ENCODE data around the gene IGFBP1.

IGFBP1 gene

GRCh38 chr7:45876519-45876918 is 11.8 kb upstream of the IGFBP1 start:
- no peak overlapping the region for H3K27ac ChIP-seq

GRCh38 chr7:45878457-45879144 is 9.7 kb upstream of the IGFBP1 start:
- TF ChIP-seq CTCF (IDR thresholded peaks at IDR 0.05) (no peak), ZFX (IDR thresholded peaks at IDR 0.05; ENCODE audit: borderline replicate concordance) (no peak)
- H3K27ac ChIP-seq: no peak overlapping the region

More at GRCh38 chr7:45876519-45876918, 11.8 kb upstream of the IGFBP1 start:
- TF ChIP-seq ZFX (IDR thresholded peaks at IDR 0.05; ENCODE audit: borderline replicate concordance): no peak
- no peak for TF ChIP-seq CTCF (IDR thresholded peaks at IDR 0.05)

- no peak overlapping the region for H3K27ac ChIP-seq
- TF ChIP-seq CTCF (IDR thresholded peaks at IDR 0.05) (no peak), ZFX (IDR thresholded peaks at IDR 0.05; ENCODE audit: borderline replicate concordance) (no peak)
Measured at GRCh38 chr7:45880433-45880860, 7.8 kb upstream of the IGFBP1 start.

- TF ChIP-seq ZFX (IDR thresholded peaks at IDR 0.05; ENCODE audit: borderline replicate concordance) (no peak), CTCF (IDR thresholded peaks at IDR 0.05) (no peak)
- no peak overlapping the region for H3K27ac ChIP-seq
Measured at GRCh38 chr7:45881280-45881758, 7.0 kb upstream of the IGFBP1 start.

GRCh38 chr7:45881759-45882464 is 6.4 kb upstream of the IGFBP1 start:
- no peak overlapping the region for H3K27ac ChIP-seq
- TF ChIP-seq ZFX (IDR thresholded peaks at IDR 0.05; ENCODE audit: borderline replicate concordance) (no peak), CTCF (IDR thresholded peaks at IDR 0.05) (no peak)

GRCh38 chr7:45882465-45882810 is 5.8 kb upstream of the IGFBP1 start:
- no peak for TF ChIP-seq CTCF (IDR thresholded peaks at IDR 0.05)
- TF ChIP-seq ZFX (IDR thresholded peaks at IDR 0.05; ENCODE audit: borderline replicate concordance): no peak

GRCh38 chr7:45884136-45884535 is 4.2 kb upstream of the IGFBP1 start:
- TF ChIP-seq CTCF (IDR thresholded peaks at IDR 0.05): no peak
- TF ChIP-seq ZFX (IDR thresholded peaks at IDR 0.05; ENCODE audit: borderline replicate concordance): no peak

More at GRCh38 chr7:45882465-45882810, 5.8 kb upstream of the IGFBP1 start:
- H3K27ac ChIP-seq: no peak overlapping the region

More at GRCh38 chr7:45884136-45884535, 4.2 kb upstream of the IGFBP1 start:
- no peak overlapping the region for H3K27ac ChIP-seq
